ENCODE data around the gene ITGA1.

ITGA1 gene

GRCh38 chr5:52983731-52984636 lies 196.3 kb downstream of the ITGA1 start:
- no peak for DNase-seq

- no peak for DNase-seq
Observed at GRCh38 chr5:52985306-52985705, 197.6 kb downstream of the ITGA1 start.

- DNase-seq = no peak
Observed at GRCh38 chr5:52987711-52988331, 200.1 kb downstream of the ITGA1 start.

GRCh38 chr5:52988335-52989024 lies 200.8 kb downstream of the ITGA1 start:
- no peak for DNase-seq

GRCh38 chr5:52989025-52989780 lies 201.5 kb downstream of the ITGA1 start, which contains the start of gene ITGA2:
TSS of gene ITGA2 (plus strand) at chr5:52989352. CDS start at chr5:52989469, 117 bp downstream.
- DNase-seq = no peak

GRCh38 chr5:52989781-52990527 lies 202.2 kb downstream of the ITGA1 start:
- no peak for DNase-seq

GRCh38 chr5:52990528-52990925 lies 202.8 kb downstream of the ITGA1 start:
- no peak for DNase-seq

GRCh38 chr5:52993367-52993766 lies 205.7 kb downstream of the ITGA1 start:
- no peak for DNase-seq

GRCh38 chr5:52994266-52994665 lies 206.6 kb downstream of the ITGA1 start:
- no peak for DNase-seq

GRCh38 chr5:52995095-52995494 lies 207.4 kb downstream of the ITGA1 start:
- DNase-seq = no peak

GRCh38 chr5:52995914-52996313 lies 208.2 kb downstream of the ITGA1 start:
- no peak for DNase-seq

GRCh38 chr5:52996979-52997378 lies 209.3 kb downstream of the ITGA1 start:
- DNase-seq = no peak

- DNase-seq = no peak
Observed at GRCh38 chr5:52997424-52997823, 209.7 kb downstream of the ITGA1 start.

GRCh38 chr5:52998552-52999313 lies 211.0 kb downstream of the ITGA1 start:
- DNase-seq = no peak

- no peak for DNase-seq
Observed at GRCh38 chr5:52999344-52999949, 211.7 kb downstream of the ITGA1 start.

- no peak for DNase-seq
Observed at GRCh38 chr5:53001541-53001940, 213.8 kb downstream of the ITGA1 start.

GRCh38 chr5:53002491-53002890 lies 214.8 kb downstream of the ITGA1 start:
- DNase-seq = no peak

GRCh38 chr5:53003144-53003543 lies 215.4 kb downstream of the ITGA1 start:
- DNase-seq = no peak

- DNase-seq = no peak
Observed at GRCh38 chr5:53006911-53007890, 219.5 kb downstream of the ITGA1 start.

- DNase-seq = no peak
Observed at GRCh38 chr5:53008751-53009150, 221.0 kb downstream of the ITGA1 start.

Data from SHP77 treated with DMSO at 0.1 percent for 48 hours (cell line).